HG02588 (cell line): ENCODE results near the gene COG2.
"Not testable (repeated sequence)": the region's sequence is repeated elsewhere in the genome, so short reads cannot be mapped to it uniquely, and the experiment has no call there.

Experiments used
- ATAC-seq: cut with Tn5 transposase; IDR thresholded peaks from one replicate; pipeline ENCODE4 v1.9.1; 2021; ENCODE audit warnings: mild to moderate bottlenecking, moderate library complexity; ENCODE audit not compliant: unreplicated experiment

The COG2 gene

DNA sequence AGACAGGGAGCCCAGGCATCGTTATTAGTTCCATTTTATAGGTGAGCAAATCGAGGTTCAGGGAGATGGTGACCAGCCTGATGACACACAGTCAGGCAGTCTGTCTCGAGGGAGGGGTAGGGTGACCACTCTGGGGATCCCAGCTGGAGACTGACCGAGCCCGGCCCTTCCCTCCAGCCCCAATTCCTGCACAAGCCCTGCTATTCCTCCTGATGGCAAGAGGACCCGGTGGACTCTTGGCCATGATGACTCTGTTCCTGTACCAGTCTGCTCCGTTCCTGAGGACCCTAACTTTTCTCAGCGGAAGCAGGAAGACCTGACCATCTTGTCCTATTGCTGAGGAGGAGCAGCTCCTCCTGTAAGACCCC is 71.2 kb downstream of the COG2 start:
- no peak for ATAC-seq

DNA sequence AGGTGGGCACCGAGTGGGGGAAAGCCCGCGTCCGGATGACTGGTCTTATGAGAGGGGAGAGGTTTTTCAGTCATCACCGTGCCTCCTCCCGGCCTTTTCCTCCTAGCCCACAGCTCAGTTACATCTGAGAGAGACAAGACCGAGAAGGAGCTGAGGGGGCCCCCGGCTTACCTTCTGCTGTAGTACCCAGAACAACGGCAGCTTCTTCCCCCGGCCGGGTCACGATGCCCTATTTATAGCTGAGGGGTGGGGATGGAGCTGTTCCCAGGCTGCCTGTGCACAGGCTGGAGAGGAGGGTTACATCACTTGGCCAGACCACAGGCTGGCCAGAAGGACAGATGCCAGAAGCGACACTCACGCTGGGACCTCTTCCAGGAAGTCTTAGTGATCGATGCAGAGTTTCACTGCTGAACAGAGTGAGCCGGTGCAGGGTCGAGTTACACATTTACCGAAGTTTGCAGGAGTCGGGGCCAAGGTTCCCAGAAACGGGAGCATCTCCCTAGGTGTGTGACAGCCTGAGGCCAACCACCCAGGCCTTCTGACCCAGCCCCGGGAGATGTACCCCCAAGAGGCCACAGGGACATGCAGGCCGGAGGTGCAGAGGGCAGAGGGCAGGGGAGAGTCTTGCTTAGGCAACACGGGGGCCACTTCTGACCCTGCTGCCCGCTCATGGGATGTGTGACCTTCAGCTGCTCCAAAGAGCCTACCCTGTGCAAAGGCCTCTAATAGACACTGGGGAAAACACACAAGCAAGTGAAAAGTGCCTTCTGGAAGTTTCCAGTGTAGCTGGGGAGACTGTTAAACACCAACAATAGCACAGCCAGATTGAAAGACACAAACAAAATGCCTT is 71.9 kb downstream of the COG2 start, which contains the start of gene AGT:
Gene AGT, minus strand, starts transcription at position 208 of the 850 bp plus-strand sequence. CDS start 3,299 bp downstream, outside the sequence.
- ATAC-seq, result no peak

DNA sequence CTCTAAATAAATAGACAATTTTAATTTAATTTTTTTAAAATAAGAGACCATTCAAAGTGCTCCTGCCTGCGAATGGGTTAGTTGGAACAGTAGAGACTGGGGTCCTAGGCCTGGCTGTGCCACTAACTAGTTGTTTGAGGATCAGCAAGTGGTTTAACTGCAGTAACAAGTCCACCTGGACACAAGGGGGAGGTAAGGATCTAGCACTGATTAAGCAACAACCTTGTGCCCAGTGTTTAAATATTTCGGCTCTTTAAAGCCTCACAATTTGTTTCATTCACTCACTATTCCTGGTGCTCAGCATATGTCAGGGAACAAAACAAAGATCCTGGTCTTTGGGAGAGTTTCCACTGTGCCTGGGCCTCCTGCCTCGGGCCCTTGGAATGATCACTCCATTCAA is 73.2 kb downstream of the COG2 start:
- ATAC-seq, result no peak

DNA sequence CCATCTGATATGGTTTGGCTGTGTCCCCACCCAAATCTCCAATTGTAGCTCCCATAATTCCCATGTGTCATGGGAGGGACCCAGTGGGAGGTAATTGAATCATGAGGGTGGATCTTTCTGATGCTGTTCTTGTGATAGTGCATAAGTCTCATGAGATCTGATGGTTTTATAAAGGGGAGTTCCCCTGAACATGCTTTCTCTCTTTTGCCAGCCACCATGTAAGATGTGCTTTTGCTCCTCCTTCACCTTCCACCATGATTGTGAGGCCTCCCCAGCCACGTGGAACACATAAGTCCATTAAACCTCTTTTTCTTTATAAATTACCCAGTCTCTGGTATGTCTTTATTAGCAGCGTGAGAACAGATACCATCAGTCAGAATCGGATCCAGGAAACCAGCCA is 74.2 kb downstream of the COG2 start:
- ATAC-seq, result not testable (repeated sequence)

DNA sequence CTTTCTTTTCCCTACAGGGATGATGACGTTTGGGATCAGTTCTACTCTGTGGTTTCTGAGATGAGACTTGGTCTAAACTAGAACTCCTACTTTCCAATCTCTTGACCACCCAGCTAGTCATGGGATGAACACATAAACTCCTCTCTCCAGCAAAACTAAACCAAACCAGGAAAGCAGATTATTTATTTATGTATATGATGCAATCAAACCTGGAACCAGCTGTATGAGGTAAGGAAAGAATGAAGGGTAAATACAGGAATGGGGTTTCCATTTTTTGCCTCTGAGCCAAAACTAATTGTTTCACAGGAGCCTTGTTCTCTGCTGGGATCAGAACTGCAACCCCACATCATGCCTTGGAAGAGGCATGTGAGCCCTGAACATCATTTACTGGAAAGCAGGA is 75.0 kb downstream of the COG2 start:
- ATAC-seq, result no peak

DNA sequence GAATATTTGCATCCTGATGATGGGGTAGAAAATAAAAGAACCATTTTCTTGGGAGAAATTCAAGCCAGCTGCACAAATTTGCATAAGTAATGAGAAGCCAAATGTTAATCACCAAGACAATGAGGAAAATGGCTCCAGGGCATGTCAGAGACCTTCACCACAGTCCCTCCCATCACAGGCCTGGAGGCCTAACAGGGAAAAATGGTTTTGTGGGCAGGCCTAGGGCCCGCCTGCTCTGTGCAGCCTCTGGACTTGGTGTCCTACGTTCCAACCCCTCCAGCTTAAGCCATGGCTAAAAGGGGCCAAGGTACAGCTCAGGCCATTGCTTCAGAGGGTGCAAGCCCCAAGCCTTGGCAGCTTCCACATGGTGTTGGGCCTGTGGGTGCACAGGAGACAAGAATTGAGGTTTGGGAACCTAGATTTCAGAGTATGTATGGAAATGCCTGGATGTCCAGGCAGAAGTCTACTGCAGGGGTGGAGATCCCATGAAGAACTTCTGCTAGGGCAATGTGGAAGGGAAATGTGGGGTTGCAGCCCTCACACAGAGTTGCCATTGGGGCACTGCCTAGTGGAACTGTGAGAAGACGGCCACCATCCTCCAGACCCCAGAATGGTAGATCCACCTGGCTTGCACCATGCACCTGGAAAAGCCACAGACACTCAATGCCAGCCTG is 79.7 kb downstream of the COG2 start:
- ATAC-seq, result not testable (repeated sequence)

DNA sequence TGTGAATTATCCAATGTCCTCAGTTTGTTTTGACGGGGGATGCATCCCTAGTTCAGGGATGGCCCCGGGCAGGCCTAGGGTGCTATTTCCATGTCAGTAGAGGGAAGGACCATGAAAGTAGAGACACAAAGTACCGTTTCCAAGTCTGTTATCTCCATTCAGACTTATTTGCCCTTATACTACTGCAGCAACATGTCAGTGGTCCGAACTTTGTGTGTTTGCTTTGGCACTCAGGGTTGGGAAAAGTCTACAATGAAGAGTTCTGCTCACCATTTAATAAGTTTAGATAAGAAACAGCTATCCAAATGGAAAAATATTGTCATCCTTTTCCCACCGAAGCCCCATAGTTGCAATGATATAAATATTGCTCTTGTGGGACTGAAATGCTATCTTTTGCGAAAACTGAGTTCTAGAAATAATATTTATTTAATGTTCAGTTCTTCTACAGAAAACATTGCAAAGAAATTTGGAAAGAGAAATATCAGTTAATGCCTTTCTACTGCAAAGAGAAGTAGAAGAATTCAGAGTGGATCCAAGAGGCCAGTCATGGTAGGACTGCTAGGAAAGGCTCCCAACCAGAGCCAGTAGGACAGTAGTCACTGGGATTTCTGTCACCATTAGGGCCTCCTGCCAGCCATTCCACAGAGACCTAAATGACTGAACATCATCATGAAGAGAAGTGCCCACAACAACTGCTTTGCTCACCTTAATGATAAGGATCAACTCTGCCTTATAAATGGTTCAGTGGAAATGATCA is 83.2 kb downstream of the COG2 start:
- no peak for ATAC-seq

DNA sequence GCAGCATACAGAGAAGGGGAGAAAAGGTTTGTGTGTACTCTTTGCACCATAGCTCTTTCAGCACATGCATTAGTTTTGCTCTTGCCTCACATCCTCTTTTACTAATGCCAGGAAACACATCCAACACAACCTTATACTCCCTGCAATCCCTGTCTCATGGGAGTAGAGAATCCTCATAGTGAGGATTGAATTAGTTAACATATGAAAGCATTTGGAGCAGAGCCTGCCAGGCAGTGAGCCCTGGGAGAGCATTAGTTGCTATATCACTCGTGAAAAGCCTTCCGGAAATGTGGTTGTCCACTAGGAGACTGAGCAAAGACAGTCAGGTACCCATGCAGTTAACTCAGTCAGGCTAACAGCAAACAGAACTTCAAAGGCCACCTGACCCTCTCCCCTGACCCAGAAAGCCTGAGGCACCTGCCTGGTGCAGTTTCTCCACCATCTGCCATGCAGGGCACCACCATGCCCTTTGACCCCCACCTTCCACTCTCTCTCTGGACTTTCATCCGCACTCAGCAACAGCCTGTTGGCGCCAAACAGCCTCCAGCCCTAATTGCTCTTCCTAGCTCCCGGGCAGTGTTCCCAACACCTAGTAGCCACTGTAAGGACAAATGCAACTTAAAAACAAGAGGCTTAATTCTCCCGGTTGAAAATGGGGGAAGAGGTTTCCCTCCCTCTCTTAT is 86.6 kb downstream of the COG2 start:
- ATAC-seq, result no peak

DNA sequence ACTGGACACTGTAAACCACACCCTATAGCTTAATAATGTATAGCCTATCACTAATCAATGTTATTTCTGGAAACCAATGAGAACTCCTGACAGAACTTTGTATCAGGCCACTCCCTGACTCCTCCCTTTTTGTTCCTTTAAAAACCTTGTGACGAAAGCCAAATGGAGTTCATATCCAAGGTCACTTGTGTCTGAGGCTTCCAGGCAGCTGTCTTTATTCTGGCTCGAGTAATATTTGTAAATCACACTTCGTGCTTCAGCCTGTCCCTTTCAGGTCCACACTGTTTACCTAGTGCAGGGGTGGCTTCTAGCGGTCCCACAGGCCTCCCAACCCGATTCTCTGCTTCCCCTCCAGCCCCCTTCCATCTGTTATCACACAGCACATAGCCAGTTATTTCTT is 88.7 kb downstream of the COG2 start:
- no peak for ATAC-seq

DNA sequence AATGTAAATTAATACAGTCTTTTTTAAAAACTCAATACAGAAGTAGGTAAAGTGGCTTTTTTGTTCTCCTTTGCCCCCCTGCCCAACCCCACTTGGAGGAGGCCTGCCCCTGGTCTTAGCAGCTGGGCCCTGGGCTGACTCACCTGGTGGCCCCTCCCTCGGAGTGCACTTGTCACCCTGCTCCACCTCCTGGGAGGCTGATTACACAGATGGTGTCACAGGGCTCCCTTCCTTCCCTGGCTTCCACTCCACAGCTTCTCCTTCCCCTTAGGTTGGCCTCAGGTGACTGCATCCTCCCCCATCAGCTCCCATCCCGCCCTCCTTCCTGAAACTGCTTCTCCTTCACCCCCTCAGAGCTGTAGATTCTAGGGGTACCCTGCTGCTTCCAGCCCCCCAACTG is 93.2 kb downstream of the COG2 start:
- no peak for ATAC-seq

DNA sequence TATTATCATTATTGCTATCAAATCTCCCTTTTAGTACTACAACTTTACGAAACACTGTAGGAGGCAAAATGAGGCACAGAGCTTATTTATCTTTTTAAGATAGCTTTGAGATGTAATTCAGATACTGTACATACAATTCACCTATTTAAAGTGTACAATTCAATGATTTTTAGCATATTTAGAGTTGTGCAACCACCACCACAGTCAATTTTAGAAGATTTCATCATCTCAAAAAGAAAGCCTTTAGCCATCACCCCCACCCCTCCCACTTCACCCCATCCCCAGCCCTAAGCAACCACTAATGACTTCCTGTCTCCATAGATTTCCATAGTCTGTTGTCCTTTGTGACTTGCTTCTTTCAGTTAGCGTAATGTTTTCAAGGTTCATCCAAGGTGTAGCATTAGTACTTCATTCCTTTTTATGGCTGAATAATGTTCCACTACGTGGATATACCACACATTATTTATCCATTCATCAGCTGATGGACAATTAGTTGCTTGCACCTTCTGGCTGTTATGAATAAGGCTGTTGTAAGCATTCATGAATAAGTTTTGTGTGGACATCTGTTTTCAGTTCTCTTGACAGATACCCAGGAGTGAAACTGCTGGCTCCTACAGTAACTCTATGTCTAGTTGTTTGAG is 95.5 kb downstream of the COG2 start:
- no peak for ATAC-seq

DNA sequence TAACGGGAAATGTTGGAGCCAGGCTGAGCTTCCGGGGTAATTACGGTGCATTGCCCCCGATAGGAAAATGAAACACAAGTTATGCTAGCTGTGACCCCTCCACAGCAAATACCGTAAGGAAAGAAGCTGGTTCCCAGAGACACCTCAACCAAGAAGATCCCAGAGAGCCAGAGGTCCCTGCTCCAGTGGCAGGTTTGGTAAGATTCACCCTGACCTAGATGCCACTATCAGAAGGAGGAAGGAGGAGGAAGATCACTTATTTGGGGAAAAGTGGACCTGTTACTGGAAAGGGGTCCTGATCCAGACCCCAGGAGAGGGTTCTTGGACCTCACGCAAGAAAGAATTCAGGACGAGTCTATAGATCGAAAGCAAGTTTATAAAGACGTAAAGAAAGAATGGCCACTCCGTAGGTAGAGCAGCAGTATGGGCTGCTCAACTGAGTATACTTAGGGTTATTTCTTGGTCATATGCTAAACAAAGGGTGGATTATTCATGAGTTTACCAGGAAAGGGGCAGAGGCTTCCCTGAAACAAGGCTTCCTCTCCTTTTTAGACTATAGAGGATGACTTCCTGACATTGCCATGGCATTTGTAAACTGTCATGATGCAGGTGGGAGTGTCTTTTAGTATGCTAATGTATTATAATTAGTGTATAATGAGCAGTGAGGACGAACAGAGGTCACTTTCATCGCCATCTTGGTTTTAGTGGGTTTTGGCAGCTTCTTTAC is 97.4 kb downstream of the COG2 start:
- no peak for ATAC-seq
